SK-MEL-5 (cell line): ENCODE data around the gene CCDC137. TPM values are rescaled to one million over a fixed set of nuclear protein-coding genes. Genes with fewer than 3 reads are reported as not detected.
"Not testable (repeated sequence)": the region's sequence is repeated elsewhere in the genome, so short reads cannot be mapped to it uniquely, and the experiment has no call there.

ENCODE experiments used
- DNase-seq: peaks from one replicate; pipeline ENCODE4 v3.0.0-alpha.2; 2016; ENCODE audit warnings: low read depth, low spot score
- in situ Hi-C: cut with HindIII; loops from 2 replicates; pipeline ENCODE4 v1.10.0; 2016; ENCODE audit warnings: low sequenced_read_pairs, high pct_unique_total_duplicates, low pct_unique_long_range_greater_than_20kb
- total RNA-seq: library from RNA; depleted of rRNA; stranded (reverse); fragments of >200 nt; shearing (Covaris generic); gene quantifications from 2 replicates; pipeline ENCODE4 v1.2.3, GENCODE V29; 2014

CCDC137 gene
- total RNA-seq, 1 experiment from 2014 or later = 56.8 TPM

DNA sequence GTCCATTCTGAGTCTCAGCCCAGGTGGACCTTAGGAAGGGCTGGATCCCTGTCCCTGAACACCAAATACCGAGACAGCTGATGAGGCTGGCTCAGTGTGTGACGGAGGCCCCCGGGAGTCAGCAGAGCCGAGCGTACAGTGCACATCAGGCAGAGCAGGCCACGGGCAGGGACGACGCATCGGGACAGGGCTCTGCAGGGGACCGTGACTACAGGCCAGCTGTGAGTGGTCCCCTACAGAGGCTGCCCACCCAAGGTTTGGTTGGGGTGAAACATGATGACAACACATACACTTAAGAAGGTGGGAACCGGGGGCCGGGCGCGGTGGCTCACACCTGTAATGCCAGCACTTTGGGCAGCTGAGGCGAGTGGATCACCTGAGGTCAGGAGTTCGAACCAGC is 6.4 kb downstream of the CCDC137 start:
- in situ Hi-C loops = no loop called here
- no peak for DNase-seq

DNA sequence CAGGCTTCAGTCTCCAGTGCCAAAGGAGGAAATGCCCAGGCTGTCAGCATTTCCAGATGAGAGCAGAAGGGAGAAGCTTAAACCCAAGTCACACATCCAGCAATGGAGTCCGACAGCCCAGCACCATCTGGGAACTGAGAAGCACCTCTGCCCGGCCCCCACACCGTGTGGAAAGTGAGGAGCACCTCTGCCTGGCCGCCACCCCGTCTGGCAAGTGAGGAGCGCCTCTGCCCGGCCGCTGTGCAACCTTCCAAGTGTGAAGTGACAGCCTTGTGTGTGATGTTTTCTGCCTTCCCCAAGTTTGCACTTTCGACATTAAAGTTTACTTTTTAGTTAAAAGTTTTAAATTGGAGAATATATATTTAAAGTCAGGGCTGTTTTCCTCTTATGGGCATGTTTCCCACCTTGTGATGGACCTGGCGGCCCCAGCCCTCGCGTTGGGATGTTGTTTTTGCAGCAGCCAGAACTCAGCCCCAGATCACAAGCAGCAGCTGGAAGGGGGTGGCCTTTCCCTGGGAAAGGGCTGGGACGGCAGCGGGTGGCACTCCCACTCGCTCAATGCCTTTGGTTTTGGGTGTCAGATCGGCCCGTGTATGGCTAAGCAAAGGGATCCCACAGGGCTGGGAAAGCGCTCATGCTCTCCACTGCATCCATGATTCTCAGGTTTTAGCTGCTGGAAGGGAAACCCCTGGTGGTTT is 7.2 kb downstream of the CCDC137 start:
- no peak for DNase-seq
- in situ Hi-C loops = no loop called here

GRCh38 chr17:81675515-81676221 is 9.1 kb downstream of the CCDC137 start:
- in situ Hi-C loops = not testable (repeated sequence)
- DNase-seq = peak; percentile 71

DNA sequence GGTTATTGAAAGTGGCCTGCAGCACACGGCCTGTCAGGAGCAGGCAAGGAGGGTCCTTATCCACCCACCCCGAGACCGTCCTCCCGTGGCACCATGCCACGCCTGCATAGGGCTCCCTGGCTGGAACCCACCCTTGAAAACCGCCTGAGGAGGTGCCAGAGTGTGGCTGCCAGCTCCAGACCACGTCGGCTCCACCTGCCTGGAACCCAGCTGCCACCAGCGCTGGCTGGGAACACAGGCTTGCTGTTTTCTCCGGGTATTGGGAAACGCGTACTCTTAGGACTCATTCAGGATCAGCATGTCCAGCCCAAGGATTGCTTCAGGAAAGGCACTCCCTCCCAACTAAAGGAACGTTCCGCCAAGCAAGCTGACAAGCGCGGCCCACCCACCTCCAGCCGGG is 10.4 kb downstream of the CCDC137 start:
- DNase-seq = no peak
- in situ Hi-C loops = no loop called here

DNA sequence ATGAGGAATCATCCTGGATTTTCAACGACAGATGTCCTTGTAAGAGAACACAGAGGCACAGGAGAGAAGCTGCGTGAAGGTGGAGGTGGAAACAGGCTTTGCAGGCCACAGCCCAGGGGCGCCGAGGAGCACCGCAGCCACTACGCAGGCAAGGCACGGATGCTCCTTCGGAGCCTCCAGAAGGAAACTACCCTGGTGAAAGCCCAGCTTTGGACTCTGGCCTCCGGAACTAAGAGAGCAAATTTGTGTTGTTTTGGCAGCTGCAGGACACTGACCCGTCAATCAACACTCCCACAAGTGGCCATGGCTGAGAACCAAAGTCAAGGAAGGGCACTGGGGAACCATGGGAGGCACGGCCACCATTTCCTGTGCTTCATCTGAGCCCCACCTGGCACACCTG is 13.6 kb downstream of the CCDC137 start:
- in situ Hi-C loops = no loop called here
- DNase-seq = no peak

GRCh38 chr17:81681672-81682071 is 15.1 kb downstream of the CCDC137 start:
- DNase-seq = no peak
- in situ Hi-C loops = no loop called here

DNA sequence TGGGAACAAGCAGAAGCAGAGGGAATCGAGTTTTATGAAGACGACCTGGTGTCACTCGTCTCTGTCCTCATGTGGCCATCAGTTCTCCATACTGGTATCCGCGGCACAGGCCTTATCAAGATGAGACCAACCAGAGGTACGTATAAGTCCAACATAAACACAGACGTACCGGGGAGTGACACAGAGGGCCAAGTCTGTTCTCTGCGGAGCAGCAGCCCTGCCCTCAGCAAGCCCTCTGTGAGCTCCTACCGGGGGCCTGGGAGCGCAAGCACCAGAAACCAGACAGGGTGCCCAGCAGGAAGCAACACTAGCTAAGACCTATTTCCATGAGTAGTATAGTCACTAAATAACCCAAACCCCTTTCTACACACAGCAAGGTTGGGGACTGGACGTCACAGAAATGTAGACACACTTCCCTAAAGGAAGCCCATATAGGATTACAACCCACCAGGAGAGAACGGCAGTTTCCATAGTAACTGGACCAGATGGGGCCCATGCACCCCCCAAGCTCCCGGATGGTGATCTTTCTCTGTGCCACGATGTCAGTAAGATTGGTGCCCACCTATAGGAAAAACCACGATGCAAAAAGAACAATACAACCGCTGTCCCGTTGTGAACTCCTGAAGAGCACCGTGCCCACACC is 16.1 kb downstream of the CCDC137 start:
- no peak for DNase-seq
- in situ Hi-C loops = no loop called here

- no peak for DNase-seq
- in situ Hi-C loops = no loop called here
Observed at GRCh38 chr17:81683208-81683583, 16.7 kb downstream of the CCDC137 start.

GRCh38 chr17:81683584-81684441 is 17.3 kb downstream of the CCDC137 start, which contains the start of the genes ARL16 and HGS:
TSS of gene ARL16 (minus strand) at chr17:81683797. CDS start at chr17:81683753, 44 bp downstream.
TSS of gene HGS (plus strand) at chr17:81684011. CDS start at chr17:81684067, 56 bp downstream.
- in situ Hi-C loops = no loop called here

DNA sequence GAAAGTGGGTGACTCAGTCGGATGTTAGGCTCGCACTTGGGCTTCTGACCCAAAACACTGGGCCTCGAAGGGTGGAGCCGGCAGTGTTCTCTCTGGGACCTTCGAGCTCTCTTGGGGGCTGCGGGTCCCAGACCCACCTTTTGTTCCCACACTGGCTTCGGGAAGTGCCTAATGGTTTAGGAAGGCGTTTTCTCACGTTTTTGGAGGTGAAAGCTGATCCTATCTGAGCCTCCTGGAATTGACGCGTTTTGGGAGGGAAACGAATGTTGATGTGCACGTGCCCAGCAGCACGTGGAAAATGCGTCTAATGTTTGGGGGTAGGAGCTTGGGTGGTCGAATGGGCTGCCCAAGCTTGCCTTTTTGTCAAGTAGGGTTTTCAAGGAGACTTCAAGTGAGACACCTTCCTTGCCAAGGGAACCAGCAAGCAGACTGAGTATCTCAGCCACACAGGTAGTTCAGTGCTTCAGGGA is 17.9 kb downstream of the CCDC137 start:
- DNase-seq = peak; percentile 40
- in situ Hi-C loops = no loop called here

More at GRCh38 chr17:81683584-81684441, 17.3 kb downstream of the CCDC137 start, which contains the start of the genes ARL16 and HGS:
- DNase-seq = peak; percentile 100

DNA sequence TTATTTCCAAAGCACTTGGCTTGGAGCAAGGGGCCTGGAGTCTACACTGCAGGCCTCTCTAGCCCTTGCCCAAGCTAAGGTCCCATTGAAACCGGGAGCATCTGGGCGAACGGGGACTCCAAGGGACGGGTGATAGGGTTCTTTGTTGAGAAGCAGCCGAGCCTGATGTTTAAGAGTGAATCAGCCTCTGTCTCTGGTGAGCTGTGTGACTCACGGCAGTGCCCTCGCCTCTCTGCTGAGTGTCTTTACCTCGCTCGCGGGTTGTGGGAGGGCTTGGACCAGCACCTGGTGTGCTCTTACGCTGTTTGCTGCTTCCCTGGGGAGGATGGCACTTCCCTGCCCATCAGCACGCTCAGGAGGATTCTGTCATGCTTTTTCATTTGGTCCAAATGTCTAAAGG is 18.6 kb downstream of the CCDC137 start:
- peak; percentile 53 for DNase-seq
- in situ Hi-C loops = no loop called here

DNA sequence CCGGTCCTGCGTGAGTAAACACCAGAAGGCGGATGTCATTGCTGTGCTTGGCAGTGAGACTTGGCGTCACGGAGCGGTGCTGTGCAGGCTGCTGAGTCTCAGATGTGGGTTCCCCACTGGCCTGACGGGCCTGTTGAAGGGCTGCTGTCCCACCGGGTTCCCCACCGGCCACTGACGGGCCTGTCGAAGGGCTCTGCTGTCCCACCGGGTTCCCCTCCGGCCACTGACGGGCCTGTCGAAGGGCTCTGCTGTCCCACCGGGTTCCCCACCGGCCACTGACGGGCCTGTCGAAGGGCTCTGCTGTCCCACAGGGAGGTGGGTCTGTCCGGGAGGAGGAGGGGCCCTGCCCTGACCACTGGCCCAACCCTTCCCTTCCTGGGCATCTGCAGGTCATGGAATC is 20.1 kb downstream of the CCDC137 start:
- no peak for DNase-seq
- in situ Hi-C loops = no loop called here

DNA sequence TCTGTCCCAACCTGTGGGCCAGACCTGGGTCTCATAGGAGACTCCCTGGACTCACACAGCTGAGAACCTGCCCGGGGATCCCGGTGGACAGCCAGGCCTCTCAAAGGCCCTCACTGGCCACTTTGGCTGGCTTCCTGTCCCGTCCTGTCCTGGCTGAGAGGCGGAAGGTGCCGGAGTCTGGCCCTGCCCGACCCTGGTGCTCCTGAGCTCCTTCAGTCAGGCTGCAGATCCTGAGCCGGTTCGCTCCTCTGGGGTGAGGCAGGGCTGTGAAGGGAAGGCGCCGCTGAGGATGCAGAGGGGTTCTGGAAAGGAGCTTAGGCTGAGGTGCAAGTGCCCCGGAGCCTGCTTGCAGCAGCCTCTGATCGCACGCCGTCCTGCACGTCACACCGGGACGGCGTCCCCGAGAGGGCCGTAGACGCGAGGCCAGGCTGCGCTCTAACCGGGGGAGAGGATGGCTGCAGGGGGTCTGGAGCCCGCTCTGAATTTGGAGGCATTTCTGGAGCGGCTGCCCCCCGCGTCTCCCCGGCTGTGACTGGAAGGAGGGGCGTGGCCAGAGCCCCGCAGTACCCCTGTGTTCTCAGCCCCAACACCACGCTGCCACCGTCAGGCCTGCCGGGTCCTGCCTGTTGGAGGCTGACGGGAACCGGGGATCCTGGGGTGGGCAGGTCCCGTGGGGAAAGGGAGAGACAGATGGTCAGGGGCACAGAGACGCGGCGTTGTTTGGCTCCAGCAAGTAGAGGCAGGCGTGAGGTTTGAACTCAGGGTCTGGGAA is 21.4 kb downstream of the CCDC137 start:
- DNase-seq = no peak
- in situ Hi-C loops = no loop called here

- no peak for DNase-seq
Observed at GRCh38 chr17:81688616-81689015, 22.1 kb downstream of the CCDC137 start.

DNA sequence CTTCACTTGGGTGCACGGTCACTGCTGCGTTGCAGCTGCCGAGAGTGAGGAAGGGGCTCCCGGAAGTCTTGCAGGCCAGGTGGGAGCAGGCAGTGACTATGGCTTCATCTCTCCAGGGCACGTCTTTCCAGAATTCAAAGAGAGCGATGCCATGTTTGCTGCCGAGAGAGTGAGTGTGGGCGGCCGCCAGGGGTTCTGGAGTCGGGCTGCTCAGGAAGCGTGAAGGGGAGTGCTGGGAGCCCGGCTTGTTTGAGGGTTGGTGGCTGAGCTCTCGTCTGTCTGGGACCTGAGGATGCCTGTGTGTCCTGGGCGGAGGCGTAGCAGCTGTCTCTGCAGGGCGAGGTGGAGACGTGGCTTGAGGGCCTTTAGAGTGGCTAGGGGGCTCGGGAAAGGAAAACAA is 23.5 kb downstream of the CCDC137 start:
- no peak for DNase-seq
- in situ Hi-C loops = no loop called here

More at GRCh38 chr17:81688616-81689015, 22.1 kb downstream of the CCDC137 start:
- in situ Hi-C loops = no loop called here

DNA sequence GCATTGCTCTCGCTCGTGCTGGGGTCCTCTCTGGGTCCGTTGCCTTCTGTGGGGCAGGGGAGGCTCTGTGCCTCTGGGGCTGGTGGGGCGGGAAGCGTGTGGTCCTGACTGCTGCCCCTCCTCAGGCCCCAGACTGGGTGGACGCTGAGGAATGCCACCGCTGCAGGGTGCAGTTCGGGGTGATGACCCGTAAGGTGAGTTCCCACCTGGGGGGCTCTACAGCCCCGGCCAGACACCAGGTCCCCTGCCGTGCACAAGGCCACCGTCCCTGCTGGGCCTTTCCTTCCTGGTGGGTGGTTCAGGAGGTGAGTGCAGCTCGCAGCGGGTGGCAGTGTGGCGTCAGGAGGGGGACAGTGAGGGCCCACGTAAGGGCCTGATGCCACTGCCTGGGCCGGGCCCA is 24.0 kb downstream of the CCDC137 start:
- in situ Hi-C loops = no loop called here
- no peak for DNase-seq

DNA sequence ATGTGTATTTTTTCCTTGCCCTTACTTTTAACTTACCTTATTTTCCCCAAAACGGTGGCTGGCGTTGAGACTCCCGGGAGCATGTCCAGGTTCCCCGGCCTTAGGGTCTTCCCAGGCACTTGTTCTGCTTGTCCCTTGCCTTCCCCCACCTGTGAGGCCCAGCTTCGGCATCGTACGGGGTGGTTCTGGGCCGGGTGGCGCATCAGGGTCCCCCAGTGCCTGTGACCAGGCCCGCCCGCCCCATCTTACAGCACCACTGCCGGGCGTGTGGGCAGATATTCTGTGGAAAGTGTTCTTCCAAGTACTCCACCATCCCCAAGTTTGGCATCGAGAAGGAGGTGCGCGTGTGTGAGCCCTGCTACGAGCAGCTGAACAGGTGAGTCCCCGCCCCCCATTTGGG is 24.7 kb downstream of the CCDC137 start:
- in situ Hi-C loops = no loop called here
- DNase-seq = no peak
